ENCODE data around the gene DMD.

- TF ChIP-seq CTCF (conservative IDR thresholded peaks at IDR 0.05; ENCODE audit: low read length): no peak
- TF ChIP-seq EZH2phosphoT487 (IDR thresholded peaks at IDR 0.05; ENCODE audit: borderline replicate concordance): no peak
These were observed 1276.4 kb downstream of the DMD start for GRCh38 chrX:31934842-31935370.
